ENCODE data around the gene NUDC. TPM values are rescaled to one million over a fixed set of nuclear protein-coding genes. Genes with fewer than 3 reads are reported as not detected.

Gene NUDC
- total and polyA plus RNA-seq, 9 of the 15 experiments (the other 6 are each of a cell fraction or from before 2014, with no cell fraction given) = 9.8 to 234 (median 149) TPM

GRCh38 chr1:26913754-26914619 is 7.6 kb upstream of the NUDC start, which contains the start of gene NR0B2 (continued):
- TF ChIP-seq BRD4 (IDR thresholded peaks at IDR 0.05) (peak; percentile 72; the same call in 1 of the 2 replicates), TGIF2 (CRISPR knock-in tag; IDR thresholded peaks at IDR 0.05) (no peak), ZFP30 (CRISPR knock-in tag; IDR thresholded peaks at IDR 0.05; ENCODE audit: borderline replicate concordance) (no peak), HOXB6 (CRISPR knock-in tag; IDR thresholded peaks at IDR 0.05; ENCODE audit: borderline replicate concordance) (no peak), TEAD4 (IDR thresholded peaks at IDR 0.05; ENCODE audit: low read length) (no peak), TEAD4 (CRISPR knock-in tag; IDR thresholded peaks at IDR 0.05; ENCODE audit: borderline replicate concordance) (no peak), NELFE (IDR thresholded peaks at IDR 0.05; ENCODE audit: insufficient read depth, insufficient read length) (no peak), PRMT5 (CRISPR knock-in tag; IDR thresholded peaks at IDR 0.05) (no peak), RREB1 (CRISPR knock-in tag; IDR thresholded peaks at IDR 0.05) (no peak), WHSC1 (IDR thresholded peaks at IDR 0.05; ENCODE audit: low read length) (peak; percentile 59), TCF3 (CRISPR knock-in tag; IDR thresholded peaks at IDR 0.05) (peak; percentile 62), PCBP1 (IDR thresholded peaks at IDR 0.05; ENCODE audit: low read depth, low read length, poor library complexity, severe bottlenecking) (no peak), FOXJ3 (CRISPR knock-in tag; IDR thresholded peaks at IDR 0.05) (no peak), ARHGAP35 (IDR thresholded peaks at IDR 0.05; ENCODE audit: partially characterized antibody) (no peak), POLR2AphosphoS2 (IDR thresholded peaks at IDR 0.05; ENCODE audit: low read length) (no peak), HIVEP1 (CRISPR knock-in tag; IDR thresholded peaks at IDR 0.05) (no peak), MYNN (IDR thresholded peaks at IDR 0.05) (no peak), MYNN (CRISPR knock-in tag; IDR thresholded peaks at IDR 0.05) (no peak), CBX1 (IDR thresholded peaks at IDR 0.05; ENCODE audit: low read depth) (no peak), GATAD2B (IDR thresholded peaks at IDR 0.05; ENCODE audit: borderline replicate concordance) (peak; percentile 56; the same call in 1 of the 2 replicates), MEIS2 (IDR thresholded peaks at IDR 0.05; ENCODE audit: partially characterized antibody) (no peak), ZNF212 (CRISPR knock-in tag; IDR thresholded peaks at IDR 0.05) (no peak), POLR2H (tag; IDR thresholded peaks at IDR 0.05; ENCODE audit: low read depth) (no peak), SLC30A9 (CRISPR knock-in tag; IDR thresholded peaks at IDR 0.05) (no peak)
